Measurements from ENCODE around the gene SEC61B.

DNA sequence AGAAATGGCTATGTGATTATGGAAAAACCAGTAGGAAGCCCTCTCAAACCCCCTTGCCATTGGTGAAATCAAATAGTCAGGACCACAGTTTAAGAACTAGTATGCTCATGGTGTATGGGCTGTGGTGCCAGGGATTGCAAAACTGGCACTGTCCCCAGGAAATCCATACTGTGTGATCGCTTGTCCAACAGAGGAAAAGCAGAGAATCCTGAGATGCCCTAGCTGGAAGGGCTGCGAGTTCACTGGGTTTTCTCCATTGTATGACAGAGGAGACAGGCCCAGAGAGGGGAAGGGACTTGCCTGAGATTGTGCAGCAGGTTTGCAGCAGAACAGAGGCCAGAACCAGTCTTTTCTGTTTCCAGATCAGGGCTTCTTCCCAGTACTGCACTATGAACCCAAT lies 12.5 kb downstream of the SEC61B start:
- TF ChIP-seq, protein P1, sequence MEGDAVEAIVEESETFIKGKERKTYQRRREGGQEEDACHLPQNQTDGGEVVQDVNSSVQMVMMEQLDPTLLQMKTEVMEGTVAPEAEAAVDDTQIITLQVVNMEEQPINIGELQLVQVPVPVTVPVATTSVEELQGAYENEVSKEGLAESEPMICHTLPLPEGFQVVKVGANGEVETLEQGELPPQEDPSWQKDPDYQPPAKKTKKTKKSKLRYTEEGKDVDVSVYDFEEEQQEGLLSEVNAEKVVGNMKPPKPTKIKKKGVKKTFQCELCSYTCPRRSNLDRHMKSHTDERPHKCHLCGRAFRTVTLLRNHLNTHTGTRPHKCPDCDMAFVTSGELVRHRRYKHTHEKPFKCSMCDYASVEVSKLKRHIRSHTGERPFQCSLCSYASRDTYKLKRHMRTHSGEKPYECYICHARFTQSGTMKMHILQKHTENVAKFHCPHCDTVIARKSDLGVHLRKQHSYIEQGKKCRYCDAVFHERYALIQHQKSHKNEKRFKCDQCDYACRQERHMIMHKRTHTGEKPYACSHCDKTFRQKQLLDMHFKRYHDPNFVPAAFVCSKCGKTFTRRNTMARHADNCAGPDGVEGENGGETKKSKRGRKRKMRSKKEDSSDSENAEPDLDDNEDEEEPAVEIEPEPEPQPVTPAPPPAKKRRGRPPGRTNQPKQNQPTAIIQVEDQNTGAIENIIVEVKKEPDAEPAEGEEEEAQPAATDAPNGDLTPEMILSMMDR (IDR thresholded peaks at IDR 0.05; ENCODE audit: extremely low read depth in 1 of 2, insufficient read depth in 1 of 2, low read depth in 1 of 2, low read length in 2 of 2), result no peak
- TF ChIP-seq MYC (IDR thresholded peaks at IDR 0.05; ENCODE audit: low read depth, low read length), result no peak
- no peak for TF ChIP-seq POLR2AphosphoS5 (IDR thresholded peaks at IDR 0.05; ENCODE audit: insufficient read depth, low read depth, low read length)
- TF ChIP-seq POLR2A (IDR thresholded peaks at IDR 0.05; ENCODE audit: low read depth, low read length), result no peak
- no peak for TF ChIP-seq GATA2 (IDR thresholded peaks at IDR 0.05; ENCODE audit: insufficient read depth, insufficient read length, low read depth, low read length)
- no peak for TF ChIP-seq EZH2 (IDR thresholded peaks at IDR 0.05; ENCODE audit: borderline replicate concordance, low read depth, low read length, severe bottlenecking)
- no peak for TF ChIP-seq FOS (IDR thresholded peaks at IDR 0.05; ENCODE audit: borderline replicate concordance, insufficient read depth, low read length)
- no peak for TF ChIP-seq JUN (IDR thresholded peaks at IDR 0.05; ENCODE audit: borderline replicate concordance, insufficient read depth, insufficient read length, low read depth)
- TF ChIP-seq, protein P2, sequence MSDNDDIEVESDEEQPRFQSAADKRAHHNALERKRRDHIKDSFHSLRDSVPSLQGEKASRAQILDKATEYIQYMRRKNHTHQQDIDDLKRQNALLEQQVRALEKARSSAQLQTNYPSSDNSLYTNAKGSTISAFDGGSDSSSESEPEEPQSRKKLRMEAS (IDR thresholded peaks at IDR 0.05; ENCODE audit: insufficient read depth, insufficient read length), result no peak

Data from endothelial cell of umbilical vein (primary cell).